ENCODE data around the gene KRTAP12-1.
"Not testable (repeated sequence)": the region's sequence is repeated elsewhere in the genome, so short reads cannot be mapped to it uniquely, and the experiment has no call there.

KRTAP12-1 gene

GRCh38 chr21:44638506-44639330, 43.2 kb downstream of the KRTAP12-1 start:
- DNase-seq = not testable (repeated sequence)

DNA sequence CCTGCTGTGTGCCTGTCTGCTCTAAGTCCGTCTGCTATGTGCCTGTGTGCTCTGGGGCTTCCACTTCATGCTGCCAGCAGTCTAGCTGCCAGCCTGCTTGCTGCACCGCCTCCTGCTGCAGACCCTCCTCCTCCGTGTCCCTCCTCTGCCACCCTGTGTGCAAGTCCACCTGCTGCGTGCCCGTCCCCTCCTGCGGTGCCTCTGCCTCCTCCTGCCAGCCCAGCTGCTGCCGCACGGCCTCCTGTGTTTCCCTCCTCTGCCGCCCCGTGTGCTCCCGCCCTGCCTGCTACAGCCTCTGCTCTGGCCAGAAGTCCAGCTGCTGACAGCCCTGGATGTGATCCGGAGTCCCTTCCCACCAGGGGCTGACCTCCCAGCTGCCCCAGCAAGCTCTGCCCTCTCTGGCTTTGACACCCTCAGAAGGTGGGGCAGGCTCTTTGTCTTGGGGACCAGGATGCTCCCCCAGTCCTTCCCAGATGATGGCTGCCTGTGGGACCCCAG, 44.1 kb downstream of the KRTAP12-1 start:
- not testable (repeated sequence) for DNase-seq

DNA sequence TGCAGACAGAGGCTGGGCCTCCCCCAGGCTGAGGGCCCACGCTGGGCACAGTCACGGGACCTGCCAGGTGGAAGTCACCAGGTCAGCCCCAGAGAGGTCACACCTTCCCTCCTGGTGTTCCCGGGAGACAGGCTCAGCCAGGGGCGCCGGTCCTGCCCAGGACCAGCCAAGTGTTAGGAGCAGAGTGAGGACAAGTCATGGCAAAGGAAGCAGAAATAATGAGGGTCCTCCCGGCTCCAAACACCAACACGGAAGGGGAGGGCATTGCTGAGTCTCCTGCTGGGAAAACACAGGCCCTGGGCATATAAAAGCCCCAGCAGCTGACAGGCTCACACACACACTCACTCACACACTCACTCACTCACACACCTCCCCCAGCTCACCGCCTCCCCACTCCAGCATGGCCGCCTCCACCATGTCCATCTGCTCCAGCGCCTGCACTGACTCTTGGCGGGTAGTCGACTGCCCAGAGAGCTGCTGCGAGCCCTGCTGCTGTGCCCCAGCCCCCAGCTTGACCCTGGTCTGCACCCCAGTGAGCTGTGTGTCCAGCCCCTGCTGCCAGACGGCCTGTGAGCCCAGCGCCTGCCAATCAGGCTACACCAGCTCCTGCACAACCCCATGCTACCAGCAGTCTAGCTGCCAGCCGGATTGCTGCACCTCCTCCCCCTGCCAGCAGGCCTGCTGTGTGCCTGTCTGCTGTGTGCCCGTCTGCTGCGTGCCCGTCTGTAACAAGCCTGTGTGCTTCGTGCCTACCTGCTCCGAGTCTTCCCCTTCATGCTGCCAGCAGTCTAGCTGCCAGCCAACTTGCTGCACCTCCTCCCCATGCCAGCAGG, 44.7 kb downstream of the KRTAP12-1 start, which contains the start of gene KRTAP10-10:
Gene KRTAP10-10, plus strand, starts transcription at position 339 of the 833 bp plus-strand sequence. Its CDS starts 62 bp downstream, at position 401.
- DNase-seq = no peak

DNA sequence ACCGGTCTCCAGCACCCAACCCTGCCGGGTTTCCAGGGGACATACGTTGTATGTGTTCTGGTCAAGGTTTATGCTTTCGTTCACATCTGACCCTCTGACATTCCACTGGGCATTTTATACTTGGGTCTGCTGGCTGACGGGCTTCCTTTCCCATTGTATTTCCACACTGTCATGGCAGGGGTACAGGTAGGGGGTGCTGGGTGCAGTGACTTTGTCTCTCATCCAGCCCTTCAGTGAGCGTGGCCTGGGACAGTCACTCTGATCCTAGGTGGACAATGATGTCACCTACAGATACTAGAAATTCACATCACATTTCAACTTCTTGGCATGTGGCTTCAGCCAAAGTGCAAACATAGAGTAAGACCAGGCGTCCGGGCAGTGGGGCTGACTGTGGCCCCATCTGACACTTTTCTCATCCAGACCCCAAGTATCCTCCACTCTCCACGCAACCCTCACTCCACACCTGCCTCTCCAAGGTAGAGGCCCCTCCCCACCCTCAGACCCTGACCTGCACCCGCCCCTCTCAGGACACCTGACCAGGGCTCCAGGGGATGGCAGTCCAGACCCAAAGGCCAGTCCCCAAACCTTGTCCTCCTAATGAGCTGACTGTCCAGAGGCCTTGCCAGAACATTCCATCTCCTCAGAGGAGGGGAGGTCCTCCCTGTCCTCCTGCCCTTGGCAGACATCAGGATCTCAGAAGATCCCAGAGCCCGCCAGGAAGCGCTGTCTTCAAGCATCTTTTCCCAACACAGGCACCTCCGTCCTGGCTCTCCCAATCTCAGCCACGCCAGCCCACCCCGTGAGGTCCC, 45.5 kb downstream of the KRTAP12-1 start:
- no peak for DNase-seq

DNA sequence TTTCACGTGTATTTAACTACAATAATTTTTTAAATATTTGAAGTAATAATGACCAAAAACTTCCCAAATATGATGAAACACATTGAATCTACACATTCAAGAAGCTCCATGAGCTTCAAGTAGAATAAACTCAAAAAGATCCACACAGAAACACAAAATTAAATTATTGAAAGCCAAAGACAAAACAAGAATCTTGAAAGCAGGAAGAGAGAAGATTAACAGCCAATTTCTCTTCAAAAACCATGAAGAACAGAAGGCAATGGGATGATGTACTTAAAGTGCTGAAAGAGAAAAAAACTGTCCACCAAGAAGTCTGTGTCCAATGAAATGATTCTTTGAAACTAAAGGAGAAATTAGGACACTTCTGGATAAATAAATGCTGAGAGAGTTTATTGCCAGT, 49.9 kb downstream of the KRTAP12-1 start:
- no peak for DNase-seq
